Hepatocyte (in vitro differentiated cells): Measurements from ENCODE around the gene SLC8A2. TPM values are rescaled to one million over a fixed set of nuclear protein-coding genes. Genes with fewer than 3 reads are reported as not detected.

Experiments
- DNase-seq: peaks from one replicate; pipeline ENCODE4 v3.0.0-alpha.2; 2016; ENCODE audit warnings: low spot score
- H2AFZ ChIP-seq: fragments of 200-600 bp; sonication (generic); 2 replicates; pipeline ENCODE4 v1.6.0; 2016; ENCODE audit warnings: antibody characterized with exemption, mild to moderate bottlenecking
- H3K27ac ChIP-seq: fragments of 200-600 bp; sonication (generic); 2 replicates; pipeline ENCODE4 v1.5.1; 2016; ENCODE audit warnings: mild to moderate bottlenecking
- H3K27me3 ChIP-seq: fragments of 200-600 bp; sonication (generic); 2 replicates; pipeline ENCODE4 v1.6.1; 2016
- H3K36me3 ChIP-seq: fragments of 200-600 bp; sonication (generic); replicated peaks from 2 replicates; pipeline ENCODE4 v1.5.1; 2016; ENCODE audit warnings: low read depth; ENCODE audit not compliant: insufficient read depth
- H3K4me1 ChIP-seq: fragments of 200-600 bp; sonication (generic); 2 replicates; pipeline ENCODE4 v1.5.1; 2016; ENCODE audit warnings: mild to moderate bottlenecking, moderate library complexity; ENCODE audit not compliant: insufficient read depth
- H3K4me2 ChIP-seq: fragments of 200-600 bp; sonication (generic); 2 replicates; pipeline ENCODE4 v1.6.0; 2016
- H3K4me3 ChIP-seq: fragments of 200-600 bp; sonication (generic); 2 replicates; pipeline ENCODE4 v1.5.1; 2016; ENCODE audit warnings: mild to moderate bottlenecking
- H3K79me2 ChIP-seq: fragments of 200-600 bp; sonication (generic); 2 replicates; pipeline ENCODE4 v1.6.0; 2017; ENCODE audit warnings: mild to moderate bottlenecking
- H3K9me2 ChIP-seq: fragments of 200-600 bp; sonication (generic); replicated peaks from 2 replicates; pipeline ENCODE4 v1.6.0; 2017; ENCODE audit warnings: mild to moderate bottlenecking; ENCODE audit not compliant: insufficient read depth
- H3K9me3 ChIP-seq: fragments of 200-600 bp; sonication (generic); 2 replicates; pipeline ENCODE4 v1.5.1; 2016; ENCODE audit warnings: low read depth, mild to moderate bottlenecking
- H4K20me1 ChIP-seq: fragments of 200-600 bp; sonication (generic); 2 replicates; pipeline ENCODE4 v1.6.0; 2016; ENCODE audit warnings: mild to moderate bottlenecking; ENCODE audit not compliant: insufficient read depth, poor library complexity, severe bottlenecking
- CTCF ChIP-seq: fragments of 200-600 bp; sonication (generic); IDR thresholded peaks from 2 replicates; pipeline ENCODE4 v1.5.1; 2016; ENCODE audit warnings: antibody characterized with exemption, mild to moderate bottlenecking; ENCODE audit not compliant: poor library complexity
- EZH2 ChIP-seq: fragments of 200-600 bp; sonication (generic); IDR thresholded peaks from 2 replicates; pipeline ENCODE4 v1.6.1; 2016; ENCODE audit warnings: antibody characterized with exemption, mild to moderate bottlenecking, borderline replicate concordance
- EZH2phosphoT487 ChIP-seq: fragments of 200-600 bp; sonication (generic); IDR thresholded peaks from one replicate; pipeline ENCODE4 v1.6.1; 2018; ENCODE audit warnings: antibody characterized with exemption, mild to moderate bottlenecking, low read depth, moderate library complexity; ENCODE audit not compliant: unreplicated experiment, severe bottlenecking
- WGBS: methylation state at CpG from one replicate; pipeline ENCODE4 v1.1.6; 2016; ENCODE audit warnings: low lambda C conversion rate; ENCODE audit errors: missing lambda C conversion rate; 5-methylcytosine and 5-hydroxymethylcytosine counted together
- polyA plus RNA-seq: library from polyadenylated mRNA; unstranded; fragments of >200 nt; fragmentation: Nextera tagmentation; extraction: Ambion mirVana; gene quantifications from 2 replicates; pipeline ENCODE4 v1.2.1, GENCODE V29; 2016
- total RNA-seq: library from RNA; depleted of rRNA; stranded (reverse); fragments of >200 nt; gene quantifications from 2 replicates; pipeline ENCODE4 v1.2.3, GENCODE V29; 2014

Gene SLC8A2
- total and polyA plus RNA-seq, 2 experiments from 2014 or later, result 0.24 to 1.1 TPM

- Histone ChIP-seq H3K4me3 (peak overlapping the region; percentile 55), H3K4me2 (peak overlapping the region; percentile 83), H2AFZ (no peak overlapping the region), H4K20me1 (peaks cover 2% of the 10 kb centered on the region), H3K9me3 (no peaks in the 10 kb centered on the region), H3K4me1 (peaks cover 16% of the 10 kb centered on the region), H3K9me2 (no peaks in the 10 kb centered on the region), H3K27me3 (peaks cover 67% of the 10 kb centered on the region), H3K79me2 (no peaks in the 10 kb centered on the region), H3K36me3 (no peaks in the 10 kb centered on the region), H3K27ac (no peak overlapping the region)
- no CpG with 5 or more reads among the region's 9 CpGs for WGBS
- DNase-seq, result no peak
- TF ChIP-seq CTCF, result no peak
- TF ChIP-seq EZH2, result no peak
- no peak for TF ChIP-seq EZH2phosphoT487
Observed at GRCh38 chr19:47418692-47419029, 53.0 kb downstream of the SLC8A2 start.

GRCh38 chr19:47417746-47418691, 53.7 kb downstream of the SLC8A2 start:
- H2AFZ ChIP-seq, result no peak overlapping the region
- no peaks in the 10 kb centered on the region for H3K79me2 ChIP-seq
- peaks cover 2% of the 10 kb centered on the region for H4K20me1 ChIP-seq
- H3K4me2 ChIP-seq, result peak overlapping the region; percentile 83
- DNase-seq, result no peak
- no peak overlapping the region for H3K27ac ChIP-seq
- H3K9me2 ChIP-seq, result no peaks in the 10 kb centered on the region
- WGBS, result 7% methylated on average over 32 of the region's 34 CpGs
- H3K36me3 ChIP-seq, result no peaks in the 10 kb centered on the region
- H3K4me3 ChIP-seq, result peak overlapping the region; percentile 55
- H3K9me3 ChIP-seq, result no peaks in the 10 kb centered on the region
- TF ChIP-seq EZH2phosphoT487 (no peak), CTCF (no peak), EZH2 (peak; percentile 59)
- peaks cover 16% of the 10 kb centered on the region for H3K4me1 ChIP-seq
- peaks cover 61% of the 10 kb centered on the region for H3K27me3 ChIP-seq

- no peak overlapping the region for H2AFZ ChIP-seq
- H3K9me3 ChIP-seq, result no peaks in the 10 kb centered on the region
- no peak overlapping the region for H3K27ac ChIP-seq
- peaks cover 16% of the 10 kb centered on the region for H3K4me1 ChIP-seq
- H3K4me2 ChIP-seq, result peak overlapping the region; percentile 83
- H3K4me3 ChIP-seq, result no peak overlapping the region
- no peaks in the 10 kb centered on the region for H3K9me2 ChIP-seq
- TF ChIP-seq CTCF (no peak), EZH2 (no peak), EZH2phosphoT487 (no peak)
- DNase-seq, result no peak
- H3K27me3 ChIP-seq, result peaks cover 53% of the 10 kb centered on the region
- peaks cover 2% of the 10 kb centered on the region for H4K20me1 ChIP-seq
- 42% methylated on average over 18 of the region's 18 CpGs for WGBS
- no peaks in the 10 kb centered on the region for H3K36me3 ChIP-seq
- H3K79me2 ChIP-seq, result no peaks in the 10 kb centered on the region
Observed at GRCh38 chr19:47417107-47417745, 54.5 kb downstream of the SLC8A2 start.
